ENCODE measurements around the gene OCA2.

OCA2 gene

GRCh38 chr15:28026221-28026620 lies 72.9 kb downstream of the OCA2 start:
- Histone ChIP-seq H3K36me3 (no peaks in the 10 kb centered on the region), H3K9me3 (ENCODE audit: severe bottlenecking) (no peaks in the 10 kb centered on the region), H3K4me3 (ENCODE audit: low read depth, low read length) (no peak overlapping the region), H3K27ac (no peak overlapping the region), H3K27me3 (ENCODE audit: insufficient read depth, low read depth, severe bottlenecking) (no peaks in the 10 kb centered on the region)
- no peak for TF ChIP-seq CTCF (IDR thresholded peaks at IDR 0.05; ENCODE audit: low read depth, low read length)
- DNase-seq, result no peak

- no peak for TF ChIP-seq CTCF (IDR thresholded peaks at IDR 0.05; ENCODE audit: low read depth, low read length)
- Histone ChIP-seq H3K9me3 (ENCODE audit: severe bottlenecking) (no peaks in the 10 kb centered on the region), H3K4me3 (ENCODE audit: low read depth, low read length) (no peak overlapping the region), H3K27ac (no peak overlapping the region), H3K36me3 (no peaks in the 10 kb centered on the region), H3K27me3 (ENCODE audit: insufficient read depth, low read depth, severe bottlenecking) (no peaks in the 10 kb centered on the region)
- DNase-seq, result no peak
Observed at GRCh38 chr15:28025413-28025812, 73.7 kb downstream of the OCA2 start.

GRCh38 chr15:28024889-28025250 lies 74.2 kb downstream of the OCA2 start:
- H3K9me3 ChIP-seq (ENCODE audit: severe bottlenecking), result no peaks in the 10 kb centered on the region
- H3K27me3 ChIP-seq (ENCODE audit: insufficient read depth, low read depth, severe bottlenecking), result no peaks in the 10 kb centered on the region
- no peak for DNase-seq
- no peak overlapping the region for H3K4me3 ChIP-seq (ENCODE audit: low read depth, low read length)
- no peak overlapping the region for H3K27ac ChIP-seq
- no peaks in the 10 kb centered on the region for H3K36me3 ChIP-seq
- no peak for TF ChIP-seq CTCF (IDR thresholded peaks at IDR 0.05; ENCODE audit: low read depth, low read length)

- no peaks in the 10 kb centered on the region for H3K9me3 ChIP-seq (ENCODE audit: severe bottlenecking)
- H3K4me3 ChIP-seq (ENCODE audit: low read depth, low read length), result no peak overlapping the region
- no peak overlapping the region for H3K27ac ChIP-seq
- TF ChIP-seq CTCF (IDR thresholded peaks at IDR 0.05; ENCODE audit: low read depth, low read length), result no peak
- DNase-seq, result no peak
- H3K27me3 ChIP-seq (ENCODE audit: insufficient read depth, low read depth, severe bottlenecking), result no peaks in the 10 kb centered on the region
- no peaks in the 10 kb centered on the region for H3K36me3 ChIP-seq
Observed at GRCh38 chr15:28023933-28024888, 74.9 kb downstream of the OCA2 start.

- Histone ChIP-seq H3K27ac (no peak overlapping the region), H3K36me3 (no peaks in the 10 kb centered on the region), H3K4me3 (ENCODE audit: low read depth, low read length) (no peak overlapping the region), H3K9me3 (ENCODE audit: severe bottlenecking) (no peaks in the 10 kb centered on the region), H3K27me3 (ENCODE audit: insufficient read depth, low read depth, severe bottlenecking) (no peaks in the 10 kb centered on the region)
- no peak for DNase-seq
- TF ChIP-seq CTCF (IDR thresholded peaks at IDR 0.05; ENCODE audit: low read depth, low read length), result no peak
Observed at GRCh38 chr15:28023422-28023821, 75.7 kb downstream of the OCA2 start.
